ENCODE results near the gene PNPLA7. TPM values are rescaled to one million over a fixed set of nuclear protein-coding genes. Genes with fewer than 3 reads are reported as not detected.
"Not testable (repeated sequence)": the region's sequence is repeated elsewhere in the genome, so short reads cannot be mapped to it uniquely, and the experiment has no call there.

The PNPLA7 gene
- total RNA-seq (2014; rRNA removed): 0.17 and 0.26 TPM in 2 replicates
- 0.52 TPM for polyA plus RNA-seq (2012)

DNA sequence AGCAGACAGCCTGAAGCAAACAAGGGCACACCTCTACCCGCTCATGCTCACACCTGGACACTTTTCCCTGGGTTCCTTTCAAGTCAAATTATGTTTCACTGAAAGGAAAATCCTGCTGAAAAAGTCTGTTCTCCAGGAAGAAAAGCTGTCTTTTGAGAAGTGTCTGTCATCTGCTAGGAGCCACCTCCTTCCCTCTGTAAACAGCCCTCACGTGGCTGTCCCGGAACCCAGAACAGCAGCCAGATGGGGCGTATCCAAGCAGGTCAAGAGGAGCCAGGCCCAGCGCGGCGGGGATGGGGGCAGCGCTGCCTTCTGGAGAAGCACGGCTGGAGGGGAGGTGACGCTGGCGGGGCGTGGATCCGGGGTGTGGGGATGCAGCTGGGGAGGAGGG lies at the start of gene PNPLA7:
Gene PNPLA7 (minus strand): TSS at position 172 of the 391 bp plus-strand sequence. CDS start 205 bp downstream, outside the sequence.
- peak; percentile 58 for DNase-seq (ENCODE audit: low read depth)

GRCh38 chr9:137598943-137599342 lies 48.7 kb upstream of the PNPLA7 start:
- no peak for DNase-seq (ENCODE audit: low read depth)

DNA sequence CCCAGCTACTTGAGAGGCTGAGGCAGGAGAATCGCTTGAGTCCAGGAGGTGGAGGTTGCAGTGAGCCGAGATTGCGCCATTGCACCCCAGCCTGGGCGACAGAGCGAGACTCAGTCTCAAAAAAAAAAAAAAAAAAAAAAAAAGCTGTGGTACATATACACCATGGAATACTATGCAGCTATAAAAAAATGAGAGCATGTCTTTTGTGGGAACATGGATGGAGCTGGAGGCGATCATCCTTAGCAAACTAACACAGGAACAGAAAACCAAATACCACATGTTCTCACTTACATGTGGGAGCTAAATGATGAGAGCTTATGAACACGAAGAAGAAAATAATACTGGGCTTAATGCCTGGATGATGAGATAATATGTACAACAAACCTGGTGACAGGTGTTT lies 46.4 kb upstream of the PNPLA7 start:
- not testable (repeated sequence) for DNase-seq (ENCODE audit: low read depth)

DNA sequence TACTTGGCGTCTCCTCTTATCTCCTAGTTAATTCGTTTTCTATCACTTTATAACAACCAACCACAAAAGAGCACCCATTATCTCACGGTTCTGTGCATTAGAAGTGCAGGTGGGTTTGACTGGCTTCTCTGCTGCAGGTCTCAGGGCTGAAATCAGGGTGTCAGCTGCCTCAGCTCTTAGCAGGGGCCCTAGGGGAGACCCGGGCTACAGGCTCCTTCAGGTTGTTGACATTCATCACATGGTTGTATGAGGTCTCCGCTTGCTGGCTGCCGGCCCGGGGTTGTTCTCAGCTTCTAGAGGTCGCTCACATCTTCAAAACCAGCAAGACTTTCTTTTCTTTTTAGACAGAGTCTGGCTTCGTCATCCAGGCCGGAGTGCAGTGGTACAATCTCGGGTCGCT lies 43.0 kb upstream of the PNPLA7 start:
- no peak for DNase-seq (ENCODE audit: low read depth)

DNA sequence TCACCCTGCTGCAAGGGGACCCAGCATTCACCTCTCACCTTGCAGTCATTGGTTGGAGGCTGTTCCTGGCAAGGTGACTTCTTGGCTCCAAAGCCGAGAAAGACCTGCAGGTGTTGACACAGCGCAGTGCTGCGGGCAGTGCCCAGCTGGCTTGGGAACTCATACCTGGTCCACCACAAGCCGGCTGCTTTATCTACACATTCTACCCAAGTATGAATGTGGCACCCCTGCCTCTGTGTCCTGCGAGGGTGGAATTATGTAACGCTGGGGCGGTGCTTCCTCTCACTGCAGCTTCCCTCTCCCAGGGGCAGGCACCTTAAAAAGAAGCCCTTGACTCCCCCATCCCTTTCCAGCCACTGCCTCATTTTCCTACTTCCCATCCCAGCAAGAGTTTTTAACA lies 42.6 kb upstream of the PNPLA7 start:
- no peak for DNase-seq (ENCODE audit: low read depth)

DNA sequence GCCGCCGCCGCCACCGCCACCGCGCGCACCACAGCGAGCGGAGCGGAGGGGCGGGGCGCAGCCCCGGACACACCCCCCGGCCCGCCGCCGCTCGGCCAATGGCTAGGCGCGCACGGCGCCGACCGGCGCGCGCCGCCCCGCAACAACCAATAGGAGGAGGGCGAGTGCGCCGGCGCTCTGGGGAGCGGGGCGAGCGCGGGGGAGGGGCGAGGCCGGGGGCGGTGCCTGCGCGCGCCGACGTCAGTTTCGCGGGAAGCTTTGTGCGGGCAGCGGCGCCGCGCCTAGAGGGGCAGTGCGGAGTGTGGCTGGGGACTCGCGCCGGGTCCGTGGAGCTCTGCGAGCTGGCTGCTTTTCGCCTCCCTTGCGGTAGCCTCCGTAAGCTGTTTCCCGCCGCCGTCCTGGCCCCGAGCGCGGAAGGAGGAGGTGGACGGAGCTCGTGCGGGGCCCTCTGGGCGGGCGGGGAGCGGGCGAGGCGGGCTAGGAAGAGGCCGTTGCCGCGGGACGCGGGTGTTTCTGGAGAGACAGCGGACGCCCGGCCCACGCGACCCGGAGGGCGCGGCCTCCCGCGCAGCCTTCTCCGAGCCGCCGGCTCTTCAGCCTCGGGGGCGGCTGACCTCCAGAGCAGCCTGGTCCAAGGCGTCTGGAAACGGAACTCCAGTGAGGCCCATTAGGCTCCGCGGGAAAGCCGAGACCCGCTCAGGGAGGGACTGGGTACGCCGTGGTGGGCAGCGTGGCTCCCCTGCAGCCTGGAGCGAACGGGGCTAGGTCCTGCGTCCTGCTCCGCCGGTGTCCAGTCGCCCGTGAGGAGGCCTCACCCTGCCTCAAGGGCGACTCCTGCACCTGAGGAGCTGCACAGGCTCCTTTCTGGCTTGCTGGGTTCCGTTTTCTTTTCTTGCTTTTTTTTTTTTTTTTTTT lies 40.5 kb upstream of the PNPLA7 start, which contains the start of gene ZMYND19:
Gene ZMYND19 (minus strand): TSS at position 44 of the 915 bp plus-strand sequence. CDS start 249 bp downstream, outside the sequence.
- peak; percentile 83 for DNase-seq (ENCODE audit: low read depth)

DNA sequence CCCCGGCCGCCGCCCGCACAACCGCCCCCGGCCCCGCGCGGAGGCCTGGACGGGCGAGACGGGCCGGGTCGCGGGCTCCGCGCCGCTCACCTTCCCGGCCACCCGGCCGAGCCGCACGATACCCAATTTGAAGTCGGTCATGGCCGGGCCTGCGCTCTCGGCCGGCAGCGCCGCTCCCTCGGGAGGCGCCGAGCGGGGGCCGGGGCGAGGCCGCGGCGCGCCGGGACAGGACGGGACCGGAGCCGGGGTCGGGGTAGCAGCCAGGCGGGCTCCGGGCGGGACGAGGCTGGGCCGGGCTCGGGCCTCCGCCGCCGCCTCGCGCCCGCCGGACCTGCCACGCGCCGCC lies 39.9 kb upstream of the PNPLA7 start:
- no peak for DNase-seq (ENCODE audit: low read depth)

GRCh38 chr9:137589441-137590122 lies 39.4 kb upstream of the PNPLA7 start:
- DNase-seq (ENCODE audit: low read depth): no peak

DNA sequence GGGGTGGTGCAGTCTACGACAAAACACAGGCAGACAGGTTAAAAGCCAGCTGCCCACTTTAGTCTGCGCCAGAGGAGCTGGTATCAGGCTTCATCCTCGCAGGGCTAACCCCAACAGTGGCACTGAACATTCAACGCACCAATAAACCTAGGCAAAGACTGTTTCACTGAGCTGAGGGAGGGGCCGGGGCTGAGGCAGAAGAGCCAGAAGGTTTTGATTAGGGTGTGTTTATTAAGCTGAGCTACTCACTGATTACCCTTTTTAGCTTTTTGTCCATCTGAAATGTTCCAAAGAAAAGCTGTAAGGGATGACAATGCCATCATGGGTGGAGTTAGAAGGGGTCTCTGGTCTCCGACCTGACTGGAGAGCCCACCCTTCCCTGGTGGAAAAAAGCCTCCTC lies 38.7 kb upstream of the PNPLA7 start:
- no peak for DNase-seq (ENCODE audit: low read depth)

- no peak for DNase-seq (ENCODE audit: low read depth)
Measured at GRCh38 chr9:137588311-137588710, 38.1 kb upstream of the PNPLA7 start.

- no peak for DNase-seq (ENCODE audit: low read depth)
Measured at GRCh38 chr9:137586854-137587253, 36.7 kb upstream of the PNPLA7 start.

- no peak for DNase-seq (ENCODE audit: low read depth)
Measured at GRCh38 chr9:137583957-137584356, 33.8 kb upstream of the PNPLA7 start.

DNA sequence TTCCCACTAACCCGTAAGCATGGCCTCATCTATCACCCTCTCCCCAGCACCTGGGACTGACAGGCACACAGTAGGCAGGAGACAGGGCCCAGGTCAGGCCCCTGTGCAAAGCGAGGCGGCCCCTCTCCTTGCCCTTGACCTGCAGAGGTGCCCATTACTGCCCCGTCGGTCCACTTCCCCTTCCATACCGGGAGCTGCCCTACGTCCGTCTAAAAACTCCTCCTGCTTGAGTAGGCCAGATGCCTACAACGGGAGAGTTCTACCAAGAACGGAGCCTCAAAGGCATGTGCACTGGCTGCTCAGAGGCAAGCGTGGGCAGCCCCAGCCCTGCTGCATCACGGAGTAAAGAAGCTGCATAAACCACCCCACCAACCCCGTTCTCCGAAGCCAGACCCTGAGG lies 33.1 kb upstream of the PNPLA7 start:
- DNase-seq (ENCODE audit: low read depth): no peak

DNA sequence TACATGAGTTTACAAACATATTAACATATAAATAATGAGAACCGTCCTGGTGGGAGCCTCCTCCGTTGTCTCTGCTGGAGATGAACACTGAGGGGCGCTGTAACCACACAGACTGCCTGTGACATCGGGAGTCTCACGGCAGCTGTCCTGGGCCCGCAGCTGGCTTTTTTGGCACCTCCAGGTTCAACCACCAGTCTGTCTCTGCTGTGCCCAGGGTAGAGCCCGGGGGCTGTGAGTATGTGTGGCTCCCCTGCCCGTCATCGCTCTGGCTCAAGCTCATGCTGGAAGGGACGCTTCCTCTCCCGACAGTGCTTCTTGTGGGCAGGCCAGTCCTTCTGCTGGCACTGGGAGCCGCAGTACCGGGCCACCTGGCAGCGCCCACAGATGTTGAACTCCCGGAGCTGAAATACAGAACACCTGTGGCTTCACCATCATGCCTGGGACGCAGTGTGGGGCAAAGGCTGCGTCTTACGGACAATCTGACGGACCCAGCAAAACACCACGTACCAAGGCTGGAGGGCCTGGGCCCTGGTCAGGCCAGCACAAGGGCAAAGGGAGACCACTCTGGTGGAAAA lies 32.2 kb upstream of the PNPLA7 start:
- DNase-seq (ENCODE audit: low read depth): peak; percentile 29

DNA sequence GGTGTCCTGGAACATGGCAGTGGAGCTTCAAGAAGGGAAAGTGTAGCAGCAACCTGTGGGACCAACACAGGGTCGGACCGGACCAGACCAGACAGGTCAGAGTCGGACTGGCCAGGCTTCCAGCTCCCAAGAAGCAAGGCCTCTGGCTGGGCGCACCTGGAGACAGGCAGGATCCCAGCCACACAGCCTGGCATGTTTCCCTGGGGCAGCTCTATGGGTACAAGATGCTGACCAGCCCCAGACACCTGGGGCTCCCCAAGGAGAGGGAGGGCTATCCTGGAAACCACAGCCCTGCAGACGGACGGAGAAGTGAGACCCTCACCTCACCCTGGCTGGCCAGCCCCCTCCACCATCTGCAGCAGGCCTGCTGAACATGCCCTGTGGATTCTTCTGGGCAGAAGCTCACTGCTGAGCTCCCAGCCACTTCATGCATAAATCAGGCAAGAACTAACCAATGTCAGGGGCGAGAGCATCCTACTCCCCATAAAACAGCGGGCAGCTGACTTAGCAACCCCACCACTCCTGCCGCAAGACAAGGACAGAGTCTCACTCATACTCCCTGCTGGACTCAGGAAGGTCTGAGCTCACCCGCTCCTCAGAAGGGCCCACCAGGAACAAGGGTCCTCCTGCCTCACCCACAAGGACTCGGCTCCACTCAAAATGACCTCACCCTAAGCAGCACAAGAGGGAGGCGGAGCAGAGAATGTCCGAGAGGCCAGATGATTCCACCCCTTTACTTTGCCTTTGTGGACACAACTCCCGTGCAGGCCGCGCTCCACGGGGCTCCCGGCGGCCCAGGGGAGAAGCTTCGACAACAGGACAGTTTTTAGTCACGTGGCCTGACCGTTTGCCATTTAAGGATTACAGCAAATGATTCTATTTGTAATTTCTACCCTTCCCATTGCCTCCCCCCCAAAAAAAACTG lies 31.4 kb upstream of the PNPLA7 start:
- DNase-seq (ENCODE audit: low read depth): no peak

GRCh38 chr9:137580954-137581322 lies 30.7 kb upstream of the PNPLA7 start:
- no peak for DNase-seq (ENCODE audit: low read depth)

DNA sequence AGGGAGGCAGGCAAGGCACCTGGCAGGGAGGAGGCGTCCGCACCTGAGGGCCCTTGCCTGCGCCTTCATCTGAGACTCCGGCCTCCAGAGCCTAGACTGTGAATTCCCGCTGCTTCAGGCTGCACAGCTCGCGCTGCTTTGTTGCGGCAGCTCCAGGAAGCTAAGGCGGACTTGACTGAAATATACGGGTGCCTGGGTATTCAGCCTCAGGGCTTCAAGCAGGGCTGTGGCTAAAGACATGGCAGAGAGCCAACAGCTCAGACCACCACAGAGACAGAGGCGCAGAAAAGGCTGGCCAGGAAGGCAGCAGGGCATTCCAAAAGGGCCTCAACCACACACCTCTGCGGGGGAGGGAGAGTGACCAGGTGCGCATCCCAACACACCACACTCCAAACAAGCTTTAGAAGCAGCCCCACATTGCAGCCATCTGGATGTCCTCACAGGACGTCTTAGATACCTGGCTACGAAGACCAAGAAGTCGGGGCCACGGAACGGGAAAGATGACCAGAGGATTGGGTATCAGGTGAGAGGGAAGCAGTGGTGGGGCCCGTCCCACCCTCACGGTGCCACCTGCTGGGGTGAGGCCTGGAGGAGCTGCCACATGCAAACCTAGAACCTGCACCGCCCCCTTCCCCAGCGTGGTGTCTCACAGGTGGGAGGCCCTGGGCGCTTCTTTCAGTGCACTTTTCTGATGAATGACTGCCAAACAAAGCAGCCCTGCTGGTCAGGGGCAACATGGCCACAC lies 30.2 kb upstream of the PNPLA7 start:
- no peak for DNase-seq (ENCODE audit: low read depth)

- no peak for DNase-seq (ENCODE audit: low read depth)
Measured at GRCh38 chr9:137579259-137579604, 29.0 kb upstream of the PNPLA7 start.

GRCh38 chr9:137578518-137579258 lies 28.5 kb upstream of the PNPLA7 start, which contains the start of gene DPH7:
TSS of gene DPH7 (minus strand) at chr9:137578925. CDS start at chr9:137578777, 148 bp downstream.
- peak; percentile 90 for DNase-seq (ENCODE audit: low read depth)
